ENCODE measurements around the gene AGBL3. TPM values are rescaled to one million over a fixed set of nuclear protein-coding genes. Genes with fewer than 3 reads are reported as not detected.
A peak's percentile ranks its signal among the peaks of the same experiment; 100 is the strongest.

Gene AGBL3
- total and polyA plus RNA-seq, 3 donors from 2014 or later = 10.0 to 21.6 (median 13.9) TPM

DNA sequence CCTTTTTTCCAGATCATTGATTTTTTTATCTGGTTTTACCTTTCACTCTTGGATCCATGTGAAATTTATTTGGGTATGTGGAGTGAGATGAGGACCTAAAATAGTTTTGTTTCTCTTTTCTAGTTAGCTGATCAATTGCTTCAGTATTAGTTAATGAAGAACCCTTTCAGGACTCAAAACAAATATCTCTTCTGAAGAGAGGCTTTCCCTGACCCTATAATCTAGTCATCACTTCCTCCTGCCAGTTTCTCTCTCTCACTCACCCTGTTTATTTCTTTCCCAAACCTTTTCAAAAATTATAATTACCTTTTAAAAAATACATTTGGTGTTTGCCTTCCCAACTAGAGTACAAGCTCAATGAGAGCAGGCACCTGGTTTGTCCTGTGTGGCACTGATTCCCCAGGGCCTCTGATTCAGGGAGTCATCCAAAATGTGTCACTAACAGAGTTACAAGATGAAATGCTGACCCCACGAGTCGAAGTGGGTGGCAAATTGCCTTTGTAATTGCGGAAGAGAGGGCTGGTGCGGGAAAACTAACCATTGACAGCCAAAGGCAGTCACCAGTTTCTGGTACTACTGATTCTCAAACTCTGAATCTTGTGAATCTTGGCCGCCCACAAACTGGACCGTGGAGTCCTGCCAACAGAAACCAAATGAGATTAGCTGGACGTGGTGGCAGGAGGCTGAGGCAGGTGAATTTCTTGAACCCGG lies 163.9 kb downstream of the AGBL3 start:
- 54 to 59% methylated on average over 8 of the region's 8 CpGs for WGBS, 2 donors
- intact Hi-C loops (cut with DNase I; ENCODE audit: low total_unique reads) = no loop called here
- H3K27me3 ChIP-seq = no peaks in the 10 kb centered on the region
- H3K27ac ChIP-seq = peak overlapping the region in 1 of 2 donors; percentile 95
- TF ChIP-seq POLR2A (IDR thresholded peaks at IDR 0.05) = no peak
- TF ChIP-seq, protein P1, sequence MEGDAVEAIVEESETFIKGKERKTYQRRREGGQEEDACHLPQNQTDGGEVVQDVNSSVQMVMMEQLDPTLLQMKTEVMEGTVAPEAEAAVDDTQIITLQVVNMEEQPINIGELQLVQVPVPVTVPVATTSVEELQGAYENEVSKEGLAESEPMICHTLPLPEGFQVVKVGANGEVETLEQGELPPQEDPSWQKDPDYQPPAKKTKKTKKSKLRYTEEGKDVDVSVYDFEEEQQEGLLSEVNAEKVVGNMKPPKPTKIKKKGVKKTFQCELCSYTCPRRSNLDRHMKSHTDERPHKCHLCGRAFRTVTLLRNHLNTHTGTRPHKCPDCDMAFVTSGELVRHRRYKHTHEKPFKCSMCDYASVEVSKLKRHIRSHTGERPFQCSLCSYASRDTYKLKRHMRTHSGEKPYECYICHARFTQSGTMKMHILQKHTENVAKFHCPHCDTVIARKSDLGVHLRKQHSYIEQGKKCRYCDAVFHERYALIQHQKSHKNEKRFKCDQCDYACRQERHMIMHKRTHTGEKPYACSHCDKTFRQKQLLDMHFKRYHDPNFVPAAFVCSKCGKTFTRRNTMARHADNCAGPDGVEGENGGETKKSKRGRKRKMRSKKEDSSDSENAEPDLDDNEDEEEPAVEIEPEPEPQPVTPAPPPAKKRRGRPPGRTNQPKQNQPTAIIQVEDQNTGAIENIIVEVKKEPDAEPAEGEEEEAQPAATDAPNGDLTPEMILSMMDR (IDR thresholded peaks at IDR 0.05) = no peak
- DNase-seq = no peak
- no peaks in the 10 kb centered on the region for H3K36me3 ChIP-seq (ENCODE audit: low read depth, missing control alignments)
- H3K4me1 ChIP-seq = peaks cover 8% of the 10 kb centered on the region
- no peak overlapping the region for H3K4me3 ChIP-seq
- H3K9me3 ChIP-seq = no peaks in the 10 kb centered on the region

DNA sequence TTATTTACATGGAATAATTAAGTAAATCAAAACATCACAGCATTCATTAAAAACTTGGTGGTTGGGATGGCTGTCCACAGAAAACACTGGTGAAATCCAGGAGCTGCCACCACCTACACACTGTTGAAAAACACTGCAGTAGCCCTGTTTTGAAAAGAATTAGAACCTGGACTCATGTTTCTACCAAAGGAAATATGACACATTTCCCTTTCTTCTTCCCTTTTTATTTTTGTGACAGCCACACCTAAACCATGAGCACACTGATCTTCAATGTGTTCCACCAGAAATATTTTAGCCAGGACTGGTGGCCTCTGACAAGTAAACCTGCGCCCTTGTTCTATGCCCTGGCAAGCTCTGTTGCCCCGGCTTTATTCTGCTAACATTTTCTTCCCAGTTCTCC lies 164.8 kb downstream of the AGBL3 start:
- H3K27ac ChIP-seq = peak overlapping the region in 1 of 2 donors; percentile 95
- H3K36me3 ChIP-seq (ENCODE audit: low read depth, missing control alignments) = no peaks in the 10 kb centered on the region
- no peaks in the 10 kb centered on the region for H3K27me3 ChIP-seq
- DNase-seq = no peak
- 81 to 90% methylated on average over 2 of the region's 2 CpGs for WGBS, 2 donors
- H3K9me3 ChIP-seq = no peaks in the 10 kb centered on the region
- no peak for TF ChIP-seq POLR2A (IDR thresholded peaks at IDR 0.05)
- TF ChIP-seq, protein P1 (IDR thresholded peaks at IDR 0.05) = no peak
- H3K4me1 ChIP-seq = peaks cover 8% of the 10 kb centered on the region
- intact Hi-C loops (cut with DNase I; ENCODE audit: low total_unique reads) = no loop called here
- no peak overlapping the region for H3K4me3 ChIP-seq

DNA sequence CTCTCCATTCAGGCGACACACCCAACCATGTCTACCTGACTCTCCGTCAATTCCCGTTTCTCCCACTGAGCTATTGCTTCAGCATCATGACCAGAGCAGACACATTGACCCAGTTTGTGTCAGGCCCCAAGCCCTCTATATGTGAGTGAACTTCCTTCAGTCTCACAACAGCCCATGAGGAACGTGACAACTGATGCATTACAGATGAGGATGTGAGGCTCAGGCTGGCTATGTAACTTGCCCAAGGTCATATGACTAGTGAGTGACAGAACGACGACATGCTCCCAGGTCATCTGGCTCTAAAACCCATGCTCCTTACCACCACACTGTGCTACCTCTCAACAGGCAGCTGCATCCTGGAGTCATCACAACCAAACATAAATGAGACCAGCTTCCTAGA lies 165.2 kb downstream of the AGBL3 start:
- 82 to 88% methylated on average over 5 to 6 of the region's 6 CpGs for WGBS, 2 donors
- TF ChIP-seq, protein P1 (IDR thresholded peaks at IDR 0.05) = no peak
- no peak for TF ChIP-seq POLR2A (IDR thresholded peaks at IDR 0.05)
- H3K27ac ChIP-seq = no peak overlapping the region
- no peak overlapping the region for H3K4me3 ChIP-seq
- no peaks in the 10 kb centered on the region for H3K27me3 ChIP-seq
- intact Hi-C loops (cut with DNase I; ENCODE audit: low total_unique reads) = no loop called here
- peaks cover 8% of the 10 kb centered on the region for H3K4me1 ChIP-seq
- H3K9me3 ChIP-seq = no peaks in the 10 kb centered on the region
- DNase-seq = no peak
- H3K36me3 ChIP-seq (ENCODE audit: low read depth, missing control alignments) = no peaks in the 10 kb centered on the region

DNA sequence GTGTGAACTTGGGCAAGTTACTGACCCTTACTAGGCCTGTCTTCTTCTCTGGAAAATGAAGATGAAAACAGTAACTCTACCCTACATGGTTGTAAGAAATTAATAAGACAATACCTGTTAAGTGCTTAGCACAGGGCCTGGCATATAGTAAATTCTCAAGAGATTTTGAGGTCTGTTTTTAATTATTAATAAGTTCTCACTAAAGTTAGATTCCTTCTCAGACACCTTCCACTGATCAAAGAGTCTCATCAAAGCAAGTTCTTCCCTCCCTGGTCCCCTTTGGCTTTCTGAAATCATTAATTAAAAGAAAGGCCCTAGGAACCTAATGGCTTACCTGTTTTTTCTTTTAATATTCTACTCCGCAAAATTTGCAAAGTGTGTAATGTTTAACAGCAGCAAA lies 166.1 kb downstream of the AGBL3 start:
- H3K27ac ChIP-seq = no peak overlapping the region
- 100% methylated on average over 1 of the region's 1 CpG for WGBS, 2 donors
- TF ChIP-seq, protein P1 (IDR thresholded peaks at IDR 0.05) = no peak
- no peak for TF ChIP-seq POLR2A (IDR thresholded peaks at IDR 0.05)
- no peaks in the 10 kb centered on the region for H3K9me3 ChIP-seq
- peaks cover 2% of the 10 kb centered on the region for H3K4me1 ChIP-seq
- no peak for DNase-seq
- H3K27me3 ChIP-seq = no peaks in the 10 kb centered on the region
- no peaks in the 10 kb centered on the region for H3K36me3 ChIP-seq (ENCODE audit: low read depth, missing control alignments)
- no peak overlapping the region for H3K4me3 ChIP-seq
- intact Hi-C loops (cut with DNase I; ENCODE audit: low total_unique reads) = no loop called here

DNA sequence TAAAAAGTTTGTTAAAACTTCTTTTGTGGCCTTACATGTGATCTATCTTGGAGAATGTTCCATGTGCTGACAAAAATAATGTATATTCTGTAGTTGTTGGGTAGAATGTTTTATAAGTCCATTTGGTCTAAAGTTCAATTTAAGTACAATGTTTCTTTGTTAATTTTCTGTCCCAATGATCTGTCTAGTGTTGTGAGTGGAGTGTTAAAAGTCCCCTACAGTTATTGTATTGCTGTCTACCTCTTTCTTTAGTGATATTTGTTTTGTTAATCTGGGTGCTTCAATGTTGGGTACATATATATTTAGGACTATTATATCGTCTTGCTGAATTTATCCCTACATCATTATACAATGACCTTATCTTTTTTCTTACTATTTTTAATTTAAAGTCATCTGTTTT lies 168.4 kb downstream of the AGBL3 start:
- Histone ChIP-seq H3K27ac (no peak overlapping the region), H3K36me3 (ENCODE audit: low read depth, missing control alignments) (no peaks in the 10 kb centered on the region), H3K4me1 (no peaks in the 10 kb centered on the region), H3K9me3 (no peaks in the 10 kb centered on the region), H3K27me3 (no peaks in the 10 kb centered on the region), H3K4me3 (no peak overlapping the region)
- intact Hi-C loops (cut with DNase I; ENCODE audit: low total_unique reads) = no loop called here
- 90 to 94% methylated on average over 1 of the region's 1 CpG for WGBS, 2 donors
- TF ChIP-seq, protein P1 (IDR thresholded peaks at IDR 0.05) = no peak
- TF ChIP-seq POLR2A (IDR thresholded peaks at IDR 0.05) = no peak
- DNase-seq = no peak
